HEK293 (cell line): ENCODE results near the gene CCDC112.

ENCODE experiments used
- ATF2 ChIP-seq: fragments of 450-650 bp; formaldehyde crosslinking; IDR thresholded peaks from 2 replicates; pipeline ENCODE4 v1.5.1; 2016; ENCODE audit warnings: missing biosample characterization, missing genetic modification characterization, low read depth
- GFI1B ChIP-seq: fragments of 450-650 bp; formaldehyde crosslinking; IDR thresholded peaks from 2 replicates; pipeline ENCODE4 v1.5.1; 2016; ENCODE audit warnings: missing biosample characterization, missing genetic modification characterization
- HOXA7 ChIP-seq: sonication (generic); formaldehyde crosslinking; IDR thresholded peaks from 2 replicates; pipeline ENCODE4 v1.8.1; 2022; ENCODE audit warnings: missing genetic modification reagents, borderline replicate concordance
- INSM2 ChIP-seq: fragments of 450-650 bp; formaldehyde crosslinking; IDR thresholded peaks from 2 replicates; pipeline ENCODE4 v1.5.1; 2016; ENCODE audit warnings: missing biosample characterization, missing genetic modification characterization
- PRDM2 ChIP-seq: fragments of 450-650 bp; formaldehyde crosslinking; IDR thresholded peaks from 2 replicates; pipeline ENCODE4 v1.5.1; 2016; ENCODE audit warnings: missing biosample characterization, missing genetic modification characterization, borderline replicate concordance
- REPIN1 ChIP-seq: fragments of 450-650 bp; formaldehyde crosslinking; IDR thresholded peaks from 2 replicates; pipeline ENCODE4 v1.5.1; 2017; ENCODE audit warnings: missing biosample characterization, missing genetic modification characterization, low read depth
- SALL2 ChIP-seq: fragments of 450-650 bp; formaldehyde crosslinking; IDR thresholded peaks from 2 replicates; pipeline ENCODE4 v1.5.0; 2017; ENCODE audit warnings: missing biosample characterization, mild to moderate bottlenecking, missing genetic modification characterization, borderline replicate concordance
- SETDB1 ChIP-seq: IDR thresholded peaks from one replicate; pipeline ENCODE4 v1.6.1; 2017; ENCODE audit warnings: mild to moderate bottlenecking, low read length, moderate library complexity, mixed read lengths; ENCODE audit not compliant: insufficient read length
- TSHZ1 ChIP-seq: fragments of 450-650 bp; formaldehyde crosslinking; IDR thresholded peaks from 2 replicates; pipeline ENCODE4 v1.5.1; 2016; ENCODE audit warnings: missing biosample characterization, missing genetic modification characterization, borderline replicate concordance
- ZBTB8A ChIP-seq: fragments of 450-650 bp; formaldehyde crosslinking; IDR thresholded peaks from 2 replicates; pipeline ENCODE4 v1.5.1; 2016; ENCODE audit warnings: missing biosample characterization, missing genetic modification characterization
- ZEB2 ChIP-seq: fragments of 450-650 bp; formaldehyde crosslinking; IDR thresholded peaks from 2 replicates; pipeline ENCODE4 v1.5.1; 2016; ENCODE audit warnings: missing biosample characterization, missing genetic modification characterization
- ZNF114 ChIP-seq: fragments of 450-650 bp; formaldehyde crosslinking; IDR thresholded peaks from 2 replicates; pipeline ENCODE4 v1.5.0; 2017; ENCODE audit warnings: missing biosample characterization, missing genetic modification characterization
- ZNF23 ChIP-seq: fragments of 450-650 bp; formaldehyde crosslinking; IDR thresholded peaks from 2 replicates; pipeline ENCODE4 v1.5.1; 2016; ENCODE audit warnings: missing biosample characterization, missing genetic modification characterization, borderline replicate concordance
- ZNF398 ChIP-seq: fragments of 450-650 bp; formaldehyde crosslinking; IDR thresholded peaks from 2 replicates; pipeline ENCODE4 v1.5.1; 2017; ENCODE audit warnings: missing biosample characterization, missing genetic modification characterization
- ZNF416 ChIP-seq: fragments of 450-650 bp; formaldehyde crosslinking; IDR thresholded peaks from 2 replicates; pipeline ENCODE4 v1.5.1; 2016; ENCODE audit warnings: missing biosample characterization, missing genetic modification characterization
- ZNF548 ChIP-seq: fragments of 450-650 bp; formaldehyde crosslinking; IDR thresholded peaks from 2 replicates; pipeline ENCODE4 v1.5.1; 2016; ENCODE audit warnings: missing biosample characterization, missing genetic modification characterization
- ZNF621 ChIP-seq: fragments of 450-650 bp; formaldehyde crosslinking; IDR thresholded peaks from 2 replicates; pipeline ENCODE4 v1.5.1; 2017; ENCODE audit warnings: missing biosample characterization, missing genetic modification characterization
- ZNF639 ChIP-seq: fragments of 450-650 bp; formaldehyde crosslinking; IDR thresholded peaks from 2 replicates; pipeline ENCODE4 v1.5.1; 2016; ENCODE audit warnings: missing biosample characterization, missing genetic modification characterization
- ZNF654 ChIP-seq: fragments of 450-650 bp; formaldehyde crosslinking; IDR thresholded peaks from 2 replicates; pipeline ENCODE4 v1.5.1; 2016; ENCODE audit warnings: low read depth, missing biosample characterization, missing genetic modification characterization
- ZNF658 ChIP-seq: fragments of 450-650 bp; formaldehyde crosslinking; IDR thresholded peaks from 2 replicates; pipeline ENCODE4; 2016; ENCODE audit warnings: missing biosample characterization, missing genetic modification characterization
- ZNF677 ChIP-seq: fragments of 450-650 bp; IDR thresholded peaks from 2 replicates; pipeline ENCODE4 v1.5.0; 2018; ENCODE audit warnings: missing biosample characterization, mild to moderate bottlenecking, missing genetic modification characterization, moderate library complexity
- ZNF777 ChIP-seq: fragments of 450-650 bp; formaldehyde crosslinking; IDR thresholded peaks from 2 replicates; pipeline ENCODE4 v1.5.1; 2017; ENCODE audit warnings: missing biosample characterization, missing genetic modification characterization, borderline replicate concordance
- ZNF843 ChIP-seq: fragments of 450-650 bp; formaldehyde crosslinking; IDR thresholded peaks from 2 replicates; pipeline ENCODE4 v1.5.1; 2016; ENCODE audit warnings: missing biosample characterization, missing genetic modification characterization

The CCDC112 gene

GRCh38 chr5:115262321-115263077 is 34.0 kb downstream of the CCDC112 start, which contains the start of gene PGGT1B (continued):
- TF ChIP-seq INSM2 (tag by site-specific recombination): 0 out of 2 replicates have a peak, but pooled peaks have one; percentile 10
- peak; percentile 65 for TF ChIP-seq GFI1B (tag by site-specific recombination)
- TF ChIP-seq ZBTB8A (tag by site-specific recombination): peak; percentile 100
- peak; percentile 71; the same call in 1 of the 2 replicates for TF ChIP-seq ZNF843 (tag by site-specific recombination)
- no peak for TF ChIP-seq ZNF23 (tag by site-specific recombination)
- no peak for TF ChIP-seq ATF2 (tag by site-specific recombination)
- TF ChIP-seq ZNF658 (tag by site-specific recombination): no peak
- TF ChIP-seq SETDB1: no peak
- no peak for TF ChIP-seq PRDM2 (tag by site-specific recombination)
- TF ChIP-seq ZNF398 (tag by site-specific recombination): peak; percentile 74
- no peak for TF ChIP-seq HOXA7 (CRISPR knock-in tag)
- TF ChIP-seq ZNF114 (tag by site-specific recombination): no peak
- no peak for TF ChIP-seq ZNF654
- no peak; the same call in none of the 2 replicates for TF ChIP-seq ZEB2 (tag by site-specific recombination)
- TF ChIP-seq ZNF639 (tag by site-specific recombination): peak; percentile 77; the same call in 1 of the 2 replicates
- no peak for TF ChIP-seq ZNF621 (tag by site-specific recombination)
- TF ChIP-seq ZNF416: no peak
- no peak for TF ChIP-seq ZNF548 (tag by site-specific recombination)
- TF ChIP-seq ZNF677 (tag by site-specific recombination): no peak
- no peak for TF ChIP-seq SALL2 (tag by site-specific recombination)
- no peak; the same call in 1 of the 2 replicates for TF ChIP-seq REPIN1 (tag by site-specific recombination)
- no peak for TF ChIP-seq TSHZ1 (tag by site-specific recombination)
- TF ChIP-seq ZNF777: no peak
